OCI-LY1 (cell line): ENCODE data around the gene ITGA1.

Experiments
- H2AFZ ChIP-seq: fragments of 200-600 bp; sonication (generic), shearing (Covaris generic); 2 replicates; pipeline ENCODE4 v1.6.0; 2014; ENCODE audit warnings: antibody characterized with exemption, mild to moderate bottlenecking, low read length
- H3F3A ChIP-seq: fragments of 200-600 bp; sonication (generic), shearing (Covaris generic); 2 replicates; pipeline ENCODE4 v1.6.0; 2014; ENCODE audit warnings: mild to moderate bottlenecking, antibody characterized with exemption, low read length, moderate library complexity; ENCODE audit not compliant: insufficient read depth
- H3K27ac ChIP-seq: fragments of 200-600 bp; sonication (generic); 2 replicates; pipeline ENCODE4 v1.5.1; 2014; ENCODE audit warnings: low read length, mixed run types, mild to moderate bottlenecking, low read depth; ENCODE audit not compliant: poor library complexity, severe bottlenecking
- H3K27me3 ChIP-seq: fragments of 200-600 bp; sonication (generic); 2 replicates; pipeline ENCODE4 v1.6.0; 2014; ENCODE audit warnings: antibody characterized with exemption, mild to moderate bottlenecking, low read length, moderate library complexity; ENCODE audit not compliant: insufficient read depth
- H3K36me3 ChIP-seq: fragments of 200-600 bp; sonication (generic); 2 replicates; pipeline ENCODE4 v1.6.1; 2014; ENCODE audit warnings: mild to moderate bottlenecking, antibody characterized with exemption, low read length, moderate library complexity, mixed read lengths; ENCODE audit not compliant: insufficient read depth
- H3K4me1 ChIP-seq: fragments of 200-600 bp; sonication (generic); 2 replicates; pipeline ENCODE4 v1.5.1; 2014; ENCODE audit warnings: mild to moderate bottlenecking, low read length, moderate library complexity; ENCODE audit not compliant: insufficient read depth, severe bottlenecking
- H3K4me2 ChIP-seq: fragments of 200-600 bp; sonication (generic), shearing (Covaris generic); 2 replicates; pipeline ENCODE4 v1.6.1; 2014; ENCODE audit warnings: low read length
- H3K4me3 ChIP-seq: fragments of 200-600 bp; sonication (generic); 2 replicates; pipeline ENCODE4 v1.5.1; 2014; ENCODE audit warnings: low read length, low read depth, mild to moderate bottlenecking, mixed read lengths; ENCODE audit not compliant: poor library complexity, severe bottlenecking
- H3K79me2 ChIP-seq: fragments of 200-600 bp; shearing (Covaris generic); 2 replicates; pipeline ENCODE4 v1.6.1; 2016; ENCODE audit warnings: mixed run types, low read length, mixed read lengths; ENCODE audit not compliant: insufficient read depth
- H3K9ac ChIP-seq: fragments of 200-600 bp; sonication (generic), shearing (Covaris generic); 2 replicates; pipeline ENCODE4 v1.6.1; 2014; ENCODE audit warnings: mild to moderate bottlenecking, low read length, mixed read lengths
- H3K9me2 ChIP-seq: fragments of 200-600 bp; sonication (generic), shearing (Covaris generic); 2 replicates; pipeline ENCODE4 v1.6.1; 2014; ENCODE audit warnings: low read depth, mild to moderate bottlenecking, low read length, mixed read lengths
- H3K9me3 ChIP-seq: fragments of 200-600 bp; shearing (Covaris generic); 2 replicates; pipeline ENCODE4 v1.6.1; 2014; ENCODE audit warnings: low read length, mixed read lengths
- H4K20me1 ChIP-seq: fragments of 200-600 bp; sonication (generic), shearing (Covaris generic); 2 replicates; pipeline ENCODE4 v1.6.0; 2016; ENCODE audit warnings: mild to moderate bottlenecking, low read length; ENCODE audit not compliant: insufficient read depth
- EZH2 ChIP-seq: fragments of 200-600 bp; sonication (generic), shearing (Covaris generic); IDR thresholded peaks from 2 replicates; pipeline ENCODE4 v1.8.0; 2017; ENCODE audit warnings: borderline replicate concordance, mixed run types, mild to moderate bottlenecking, antibody characterized with exemption, low read length, moderate library complexity, mixed read lengths
- TF ChIP-seq, protein P1 (sequence below): fragments of 200-600 bp; sonication (generic), shearing (Covaris generic); IDR thresholded peaks from 2 replicates; pipeline ENCODE4 v1.5.1; 2017; ENCODE audit warnings: mild to moderate bottlenecking, antibody characterized with exemption, low read length, moderate library complexity, mixed read lengths

ITGA1 gene

DNA sequence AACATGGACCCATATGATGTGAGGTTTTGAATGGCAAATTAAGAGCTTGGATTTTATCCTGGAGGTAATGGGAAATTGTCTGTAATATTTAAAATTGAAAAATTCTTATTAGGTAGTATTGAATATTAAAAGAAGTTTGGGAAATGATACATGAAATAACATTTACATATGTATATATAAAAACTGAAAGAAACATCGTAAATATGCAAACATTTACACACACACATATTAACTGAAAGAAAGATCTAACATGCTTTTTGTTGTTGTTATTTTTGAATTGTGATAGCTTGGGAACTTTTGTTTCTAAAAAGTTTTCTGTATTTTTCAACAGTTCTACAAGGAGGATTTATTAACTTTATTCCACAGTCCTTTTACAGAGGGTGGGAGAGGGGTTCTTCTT is 118.6 kb downstream of the ITGA1 start:
- no peaks in the 10 kb centered on the region for H3K79me2 ChIP-seq
- no peak for TF ChIP-seq EZH2
- TF ChIP-seq, protein P1, sequence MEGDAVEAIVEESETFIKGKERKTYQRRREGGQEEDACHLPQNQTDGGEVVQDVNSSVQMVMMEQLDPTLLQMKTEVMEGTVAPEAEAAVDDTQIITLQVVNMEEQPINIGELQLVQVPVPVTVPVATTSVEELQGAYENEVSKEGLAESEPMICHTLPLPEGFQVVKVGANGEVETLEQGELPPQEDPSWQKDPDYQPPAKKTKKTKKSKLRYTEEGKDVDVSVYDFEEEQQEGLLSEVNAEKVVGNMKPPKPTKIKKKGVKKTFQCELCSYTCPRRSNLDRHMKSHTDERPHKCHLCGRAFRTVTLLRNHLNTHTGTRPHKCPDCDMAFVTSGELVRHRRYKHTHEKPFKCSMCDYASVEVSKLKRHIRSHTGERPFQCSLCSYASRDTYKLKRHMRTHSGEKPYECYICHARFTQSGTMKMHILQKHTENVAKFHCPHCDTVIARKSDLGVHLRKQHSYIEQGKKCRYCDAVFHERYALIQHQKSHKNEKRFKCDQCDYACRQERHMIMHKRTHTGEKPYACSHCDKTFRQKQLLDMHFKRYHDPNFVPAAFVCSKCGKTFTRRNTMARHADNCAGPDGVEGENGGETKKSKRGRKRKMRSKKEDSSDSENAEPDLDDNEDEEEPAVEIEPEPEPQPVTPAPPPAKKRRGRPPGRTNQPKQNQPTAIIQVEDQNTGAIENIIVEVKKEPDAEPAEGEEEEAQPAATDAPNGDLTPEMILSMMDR = no peak
- no peak overlapping the region for H3K27ac ChIP-seq
- no peaks in the 10 kb centered on the region for H3F3A ChIP-seq
- H3K9ac ChIP-seq = no peak overlapping the region
- no peak overlapping the region for H3K4me3 ChIP-seq
- no peak overlapping the region for H3K4me2 ChIP-seq
- no peaks in the 10 kb centered on the region for H3K9me3 ChIP-seq
- no peaks in the 10 kb centered on the region for H3K9me2 ChIP-seq
- no peaks in the 10 kb centered on the region for H3K27me3 ChIP-seq
- no peak overlapping the region for H2AFZ ChIP-seq
- H3K4me1 ChIP-seq = no peaks in the 10 kb centered on the region
- no peaks in the 10 kb centered on the region for H4K20me1 ChIP-seq
- no peaks in the 10 kb centered on the region for H3K36me3 ChIP-seq

DNA sequence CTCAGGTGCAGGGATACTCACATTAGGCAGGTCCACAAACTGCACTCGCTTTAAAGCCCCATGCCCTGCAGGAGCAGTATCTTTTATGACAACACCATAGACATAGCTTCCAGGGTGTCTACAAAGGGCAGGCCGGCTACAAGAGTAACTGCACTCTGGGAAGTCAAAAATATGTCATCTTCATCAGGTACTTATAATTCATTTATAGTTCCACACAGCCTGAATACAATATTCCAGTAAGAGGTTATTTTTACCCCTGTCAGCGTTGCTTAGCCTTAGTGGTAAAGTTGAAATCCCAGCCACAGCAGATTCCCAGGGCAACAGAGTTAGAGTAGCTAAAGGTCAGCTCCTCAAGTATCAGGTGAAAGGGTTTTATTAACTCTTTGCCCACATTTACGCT is 119.1 kb downstream of the ITGA1 start:
- H2AFZ ChIP-seq = no peak overlapping the region
- no peaks in the 10 kb centered on the region for H3K9me2 ChIP-seq
- no peak overlapping the region for H3K27ac ChIP-seq
- no peak overlapping the region for H3K4me2 ChIP-seq
- no peak overlapping the region for H3K4me3 ChIP-seq
- H3K4me1 ChIP-seq = no peaks in the 10 kb centered on the region
- H3K9ac ChIP-seq = no peak overlapping the region
- H3K27me3 ChIP-seq = no peaks in the 10 kb centered on the region
- H3K79me2 ChIP-seq = no peaks in the 10 kb centered on the region
- H4K20me1 ChIP-seq = no peaks in the 10 kb centered on the region
- no peaks in the 10 kb centered on the region for H3K36me3 ChIP-seq
- TF ChIP-seq, protein P1 = no peak
- H3K9me3 ChIP-seq = no peaks in the 10 kb centered on the region
- H3F3A ChIP-seq = no peaks in the 10 kb centered on the region

GRCh38 chr5:52909192-52909591 is 121.5 kb downstream of the ITGA1 start:
- H3K36me3 ChIP-seq = no peaks in the 10 kb centered on the region
- no peak for TF ChIP-seq EZH2
- TF ChIP-seq, protein P1 = no peak
- H3K4me1 ChIP-seq = no peaks in the 10 kb centered on the region
- no peak overlapping the region for H3K4me3 ChIP-seq
- H4K20me1 ChIP-seq = no peaks in the 10 kb centered on the region
- no peaks in the 10 kb centered on the region for H3K9me2 ChIP-seq
- H3K27ac ChIP-seq = no peak overlapping the region
- H2AFZ ChIP-seq = no peak overlapping the region
- no peaks in the 10 kb centered on the region for H3F3A ChIP-seq
- H3K4me2 ChIP-seq = no peak overlapping the region
- no peaks in the 10 kb centered on the region for H3K27me3 ChIP-seq
- no peak overlapping the region for H3K9ac ChIP-seq
- H3K79me2 ChIP-seq = no peaks in the 10 kb centered on the region
- H3K9me3 ChIP-seq = no peaks in the 10 kb centered on the region
